ENCODE measurements around the gene PPP1R9B. TPM values are rescaled to one million over a fixed set of nuclear protein-coding genes. Genes with fewer than 3 reads are reported as not detected.

PPP1R9B gene
- total RNA-seq (2014; rRNA removed; shearing (Covaris generic)), result 38.9 and 40.6 TPM in 2 replicates
- polyA plus RNA-seq (2014; cell fraction: nucleus; rRNA removed), result 44.4 and 57.1 TPM in 2 replicates

- no peak for DNase-seq (ENCODE audit: extremely low read depth, low read depth)
Observed at GRCh38 chr17:50150354-50151040, at the start of gene PPP1R9B. Gene PPP1R9B, minus strand, starts transcription at chr17:50150677. Its CDS starts 164 bp downstream, at chr17:50150513.

GRCh38 chr17:50199803-50200456 lies 49.5 kb upstream of the PPP1R9B start:
- DNase-seq (ENCODE audit: extremely low read depth, low read depth), result peak; percentile 37

- no peak for DNase-seq (ENCODE audit: extremely low read depth, low read depth)
Observed at GRCh38 chr17:50199211-50199802, 48.8 kb upstream of the PPP1R9B start.

GRCh38 chr17:50198026-50198669 lies 47.7 kb upstream of the PPP1R9B start:
- DNase-seq (ENCODE audit: extremely low read depth, low read depth), result peak; percentile 56

- DNase-seq (ENCODE audit: extremely low read depth, low read depth), result no peak
Observed at GRCh38 chr17:50196826-50197225, 46.3 kb upstream of the PPP1R9B start.

- no peak for DNase-seq (ENCODE audit: extremely low read depth, low read depth)
Observed at GRCh38 chr17:50196036-50196435, 45.6 kb upstream of the PPP1R9B start.

GRCh38 chr17:50194934-50195865 lies 44.7 kb upstream of the PPP1R9B start:
- no peak for DNase-seq (ENCODE audit: extremely low read depth, low read depth)

- no peak for DNase-seq (ENCODE audit: extremely low read depth, low read depth)
Observed at GRCh38 chr17:50194140-50194933, 43.9 kb upstream of the PPP1R9B start.

- DNase-seq (ENCODE audit: extremely low read depth, low read depth), result no peak
Observed at GRCh38 chr17:50192618-50193291, 42.3 kb upstream of the PPP1R9B start.

- DNase-seq (ENCODE audit: extremely low read depth, low read depth), result no peak
Observed at GRCh38 chr17:50192144-50192617, 41.7 kb upstream of the PPP1R9B start.

GRCh38 chr17:50191359-50192143 lies 41.1 kb upstream of the PPP1R9B start:
- DNase-seq (ENCODE audit: extremely low read depth, low read depth), result no peak

- no peak for DNase-seq (ENCODE audit: extremely low read depth, low read depth)
Observed at GRCh38 chr17:50190603-50191358, 40.3 kb upstream of the PPP1R9B start.

- no peak for DNase-seq (ENCODE audit: extremely low read depth, low read depth)
Observed at GRCh38 chr17:50190293-50190602, 39.8 kb upstream of the PPP1R9B start.

GRCh38 chr17:50189550-50190292 lies 39.2 kb upstream of the PPP1R9B start:
- DNase-seq (ENCODE audit: extremely low read depth, low read depth), result no peak

GRCh38 chr17:50188921-50189549 lies 38.6 kb upstream of the PPP1R9B start:
- no peak for DNase-seq (ENCODE audit: extremely low read depth, low read depth)

GRCh38 chr17:50188531-50188920 lies 38.0 kb upstream of the PPP1R9B start:
- no peak for DNase-seq (ENCODE audit: extremely low read depth, low read depth)
